Kidney (tissue), 14 donors: ENCODE measurements around the gene ADGRD1. TPM values are rescaled to one million over a fixed set of nuclear protein-coding genes. Genes with fewer than 3 reads are reported as not detected.

ENCODE experiments used
- DNase-seq, 5 donors: peaks; one replicate each; pipeline ENCODE4 v3.0.0-alpha.2; 2013 to 2020
- FAIRE-seq: peaks from 2 replicates; lab custom pipeline; 2012; peaks lifted over from hg19 to GRCh38; lab: Jason Lieb, UNC
- H3K27ac ChIP-seq, 2 donors: one replicate each; pipeline ENCODE4 v1.7.0; 2013; ENCODE audit warnings: low read depth in 2 of 2, low read length in 2 of 2, inconsistent platforms in 1 of 2
- H3K27me3 ChIP-seq: one replicate; pipeline ENCODE4 v1.7.1; 2013; ENCODE audit warnings: low read length, inconsistent platforms; ENCODE audit not compliant: control insufficient read depth, insufficient read depth
- H3K36me3 ChIP-seq, 3 donors: one replicate each; pipeline versions ENCODE4 v1.7.0 to v1.7.1; 2013; ENCODE audit warnings: low read length in 3 of 3, control low read depth in 1 of 3, inconsistent platforms in 1 of 3; ENCODE audit not compliant: insufficient read depth in 3 of 3, control insufficient read depth in 2 of 3
- H3K4me1 ChIP-seq, 3 donors: one replicate each; pipeline versions ENCODE4 v1.7.0 to v1.7.1; 2013; ENCODE audit warnings: low read length in 3 of 3, inconsistent platforms in 1 of 3, low read depth in 1 of 3; ENCODE audit not compliant: control insufficient read depth in 2 of 3, insufficient read depth in 2 of 3
- H3K4me3 ChIP-seq, 3 donors: one replicate each; pipeline versions ENCODE4 v1.7.0 to v1.8.1; 2013; ENCODE audit warnings: low read length in 3 of 3, control low read depth in 1 of 3, inconsistent platforms in 1 of 3
- H3K9ac ChIP-seq, 3 donors: one replicate each; pipeline versions ENCODE4 v1.7.0 to v1.7.1; 2013; ENCODE audit warnings: low read length in 3 of 3, control low read depth in 1 of 3, inconsistent platforms in 1 of 3
- H3K9me3 ChIP-seq, 3 donors: one replicate each; pipeline versions ENCODE4 v1.7.0 to v1.7.1; 2013; ENCODE audit warnings: low read length in 3 of 3, control low read depth in 1 of 3, inconsistent platforms in 1 of 3; ENCODE audit not compliant: control insufficient read depth in 2 of 3, insufficient read depth in 1 of 3
- intact Hi-C: fragments of 100-400 bp; cut with DNase I; formaldehyde crosslinking; loops from one replicate; pipeline ENCODE4 v1.11.1; 2022
- polyA plus RNA-seq: library from polyadenylated mRNA; stranded (reverse); fragments of 350-450 nt; fragmentation: Illumina TruSeq; extraction: RNeasy Lipid Tissue Mini Kit (QIAGEN cat#74804); gene quantifications from one replicate; pipeline ENCODE4 v1.2.3, GENCODE V29; 2014; ENCODE audit warnings: low read depth, low replicate concordance; ENCODE audit not compliant: insufficient read depth
- total RNA-seq: library from RNA; stranded (reverse); fragmentation: NEBNext Ultra II Directional; extraction: Animal tissue kit (Norgen Biotek cat#: 25700); gene quantifications from one replicate; pipeline ENCODE4 v1.2.1, GENCODE V29; 2021
- TF ChIP-seq, protein P1 (sequence below): IDR thresholded peaks from 3 replicates; pipeline ENCODE4 v1.5.1; 2012; ENCODE audit warnings: mild to moderate bottlenecking, moderate library complexity, borderline replicate concordance; ENCODE audit not compliant: insufficient read depth; ENCODE audit errors: extremely low read depth
- donor health status: control.
- donor health status: control.
- donor health status: control.
- donor health status: control.
- donor health status: control.
- donor health status: DM: yes; HTN: yes; CAD: no.
- donor health status: Normal renal cell carcinoma (clear cell type).

Gene ADGRD1
- total and polyA plus RNA-seq, 2 donors from 2014 or later: 1.7 to 6.7 TPM

DNA sequence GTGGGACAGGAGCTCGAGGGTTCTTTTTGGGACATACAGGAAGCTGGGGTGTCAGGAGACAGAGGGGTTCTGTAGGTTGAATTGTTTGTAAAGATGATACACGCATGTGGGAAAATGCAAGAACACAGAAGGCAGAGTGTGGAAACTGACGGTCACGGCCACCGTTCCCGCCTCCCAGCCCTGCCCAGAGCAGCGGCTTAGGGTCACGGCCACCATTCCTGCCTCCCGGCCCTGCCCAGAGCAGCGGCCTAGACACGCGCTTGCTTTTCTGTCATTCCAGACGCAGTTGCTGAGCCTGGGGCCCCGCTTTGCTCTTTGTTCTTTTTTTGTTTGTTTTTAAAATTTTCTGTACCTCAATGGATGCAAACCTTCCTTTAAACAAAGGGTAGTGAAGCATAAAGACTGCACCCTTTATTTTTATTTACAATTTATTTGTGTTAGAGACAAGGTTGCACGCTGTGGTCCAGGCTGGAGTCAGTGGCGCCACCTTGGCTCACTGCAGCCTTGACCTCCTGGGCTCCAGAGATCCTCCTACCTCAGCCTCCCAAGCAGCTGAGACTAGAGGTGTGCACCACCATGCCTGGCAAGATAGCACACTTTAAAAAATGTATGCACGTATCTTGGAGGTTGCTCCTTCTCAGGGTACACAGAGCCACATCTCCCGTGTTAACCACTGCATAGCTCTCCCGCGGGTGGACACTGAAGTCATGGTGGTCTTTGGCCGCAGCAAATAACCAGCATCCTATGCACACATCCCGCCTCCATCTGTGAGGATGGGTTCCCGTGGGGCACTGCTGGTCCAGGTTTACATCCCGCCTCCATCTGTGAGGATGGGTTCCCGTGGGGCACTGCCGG is 142.3 kb downstream of the ADGRD1 start:
- Histone ChIP-seq H3K4me3 (no peak overlapping the region), H3K36me3 (no peaks in the 10 kb centered on the region), H3K27me3 (no peaks in the 10 kb centered on the region), H3K9ac (no peak overlapping the region), H3K9me3 (no peaks in the 10 kb centered on the region), H3K4me1 (no peaks in the 10 kb centered on the region), H3K27ac (no peak overlapping the region)
- FAIRE-seq: no peak
- TF ChIP-seq, protein P1, sequence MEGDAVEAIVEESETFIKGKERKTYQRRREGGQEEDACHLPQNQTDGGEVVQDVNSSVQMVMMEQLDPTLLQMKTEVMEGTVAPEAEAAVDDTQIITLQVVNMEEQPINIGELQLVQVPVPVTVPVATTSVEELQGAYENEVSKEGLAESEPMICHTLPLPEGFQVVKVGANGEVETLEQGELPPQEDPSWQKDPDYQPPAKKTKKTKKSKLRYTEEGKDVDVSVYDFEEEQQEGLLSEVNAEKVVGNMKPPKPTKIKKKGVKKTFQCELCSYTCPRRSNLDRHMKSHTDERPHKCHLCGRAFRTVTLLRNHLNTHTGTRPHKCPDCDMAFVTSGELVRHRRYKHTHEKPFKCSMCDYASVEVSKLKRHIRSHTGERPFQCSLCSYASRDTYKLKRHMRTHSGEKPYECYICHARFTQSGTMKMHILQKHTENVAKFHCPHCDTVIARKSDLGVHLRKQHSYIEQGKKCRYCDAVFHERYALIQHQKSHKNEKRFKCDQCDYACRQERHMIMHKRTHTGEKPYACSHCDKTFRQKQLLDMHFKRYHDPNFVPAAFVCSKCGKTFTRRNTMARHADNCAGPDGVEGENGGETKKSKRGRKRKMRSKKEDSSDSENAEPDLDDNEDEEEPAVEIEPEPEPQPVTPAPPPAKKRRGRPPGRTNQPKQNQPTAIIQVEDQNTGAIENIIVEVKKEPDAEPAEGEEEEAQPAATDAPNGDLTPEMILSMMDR: no peak
- DNase-seq: peak in 1 of 5 donors; percentile 21
- intact Hi-C loops: no loop called here

GRCh38 chr12:131096681-131097181 is 143.0 kb downstream of the ADGRD1 start:
- H3K27ac ChIP-seq: no peak overlapping the region
- H3K4me1 ChIP-seq: no peaks in the 10 kb centered on the region
- H3K4me3 ChIP-seq: no peak overlapping the region
- DNase-seq (peak in 2 of 5 donors; percentile 27 to 50), FAIRE-seq (no peak)
- H3K9ac ChIP-seq: no peak overlapping the region
- no peaks in the 10 kb centered on the region for H3K27me3 ChIP-seq
- no peaks in the 10 kb centered on the region for H3K9me3 ChIP-seq
- TF ChIP-seq, protein P1: no peak
- H3K36me3 ChIP-seq: no peaks in the 10 kb centered on the region
- intact Hi-C loops: no loop called here

DNA sequence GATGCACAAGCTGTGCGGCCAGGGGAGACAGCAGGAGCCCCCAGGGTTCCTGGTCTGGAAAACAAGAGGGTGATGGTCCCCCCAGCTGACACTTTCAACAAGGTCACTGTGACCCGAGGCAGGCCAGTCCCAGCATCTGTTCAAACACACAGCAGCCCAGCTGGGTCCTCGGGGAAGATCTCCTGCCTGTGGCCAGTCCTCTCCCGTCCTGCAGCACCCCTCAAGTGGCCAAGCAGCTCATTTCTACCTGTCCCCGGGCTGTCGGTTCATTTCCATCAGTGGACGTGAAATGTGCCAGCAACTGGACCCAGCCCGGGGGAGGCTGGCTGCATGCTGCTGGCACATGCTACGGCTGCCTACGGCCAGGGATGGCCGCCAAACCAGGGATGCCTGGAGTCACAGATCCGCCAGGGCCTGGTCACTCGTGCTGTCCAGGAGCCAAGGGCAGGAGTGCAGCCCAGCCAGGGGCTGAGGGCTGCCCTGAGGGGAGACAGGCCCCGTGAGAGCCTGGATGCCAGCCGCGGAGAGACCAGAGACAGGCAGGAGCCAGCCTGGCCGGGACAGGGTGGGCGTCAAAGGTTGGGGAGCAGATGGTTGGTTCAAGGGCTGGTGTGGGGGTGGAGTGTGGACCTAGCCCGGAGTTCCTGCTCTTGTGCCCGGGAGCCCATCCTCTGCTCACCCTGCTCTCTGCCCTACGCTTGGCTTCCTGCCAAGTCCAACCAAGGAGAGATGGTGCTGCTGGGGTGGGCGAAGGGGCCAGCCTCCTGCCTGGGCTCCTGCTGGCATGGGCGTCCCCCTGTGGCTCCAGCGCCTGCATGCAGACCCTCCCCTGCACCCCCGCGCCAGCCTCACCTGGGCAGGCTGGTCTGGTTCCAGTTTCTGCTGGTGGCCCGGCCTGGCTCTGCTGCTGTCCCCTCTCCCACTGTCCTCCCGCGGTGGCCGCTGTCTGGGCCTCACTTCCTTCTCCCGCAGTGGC is 143.8 kb downstream of the ADGRD1 start:
- Histone ChIP-seq H3K36me3 (no peaks in the 10 kb centered on the region), H3K9ac (no peak overlapping the region), H3K27ac (no peak overlapping the region), H3K4me3 (no peak overlapping the region), H3K27me3 (no peaks in the 10 kb centered on the region), H3K9me3 (no peaks in the 10 kb centered on the region), H3K4me1 (no peaks in the 10 kb centered on the region)
- FAIRE-seq: no peak
- TF ChIP-seq, protein P1: no peak
- peak in 2 of 5 donors; percentile 47 to 66 for DNase-seq
- intact Hi-C loops: no loop called here
